PC-9 (cell line): ENCODE results near the gene TANK.

Experiments
- EZH2 ChIP-seq: fragments of 200-600 bp; sonication (generic); IDR thresholded peaks from 2 replicates; pipeline ENCODE4 v1.8.0; 2017; ENCODE audit warnings: antibody characterized with exemption, low read depth
- TF ChIP-seq, protein P1 (sequence below): fragments of 200-600 bp; sonication (generic); conservative IDR thresholded peaks from 2 replicates; pipeline ENCODE4 v1.6.1; 2017; ENCODE audit warnings: mixed run types, antibody characterized with exemption, mild to moderate bottlenecking, moderate library complexity

- TF ChIP-seq EZH2, result no peak
- TF ChIP-seq, protein P1, sequence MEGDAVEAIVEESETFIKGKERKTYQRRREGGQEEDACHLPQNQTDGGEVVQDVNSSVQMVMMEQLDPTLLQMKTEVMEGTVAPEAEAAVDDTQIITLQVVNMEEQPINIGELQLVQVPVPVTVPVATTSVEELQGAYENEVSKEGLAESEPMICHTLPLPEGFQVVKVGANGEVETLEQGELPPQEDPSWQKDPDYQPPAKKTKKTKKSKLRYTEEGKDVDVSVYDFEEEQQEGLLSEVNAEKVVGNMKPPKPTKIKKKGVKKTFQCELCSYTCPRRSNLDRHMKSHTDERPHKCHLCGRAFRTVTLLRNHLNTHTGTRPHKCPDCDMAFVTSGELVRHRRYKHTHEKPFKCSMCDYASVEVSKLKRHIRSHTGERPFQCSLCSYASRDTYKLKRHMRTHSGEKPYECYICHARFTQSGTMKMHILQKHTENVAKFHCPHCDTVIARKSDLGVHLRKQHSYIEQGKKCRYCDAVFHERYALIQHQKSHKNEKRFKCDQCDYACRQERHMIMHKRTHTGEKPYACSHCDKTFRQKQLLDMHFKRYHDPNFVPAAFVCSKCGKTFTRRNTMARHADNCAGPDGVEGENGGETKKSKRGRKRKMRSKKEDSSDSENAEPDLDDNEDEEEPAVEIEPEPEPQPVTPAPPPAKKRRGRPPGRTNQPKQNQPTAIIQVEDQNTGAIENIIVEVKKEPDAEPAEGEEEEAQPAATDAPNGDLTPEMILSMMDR, result no peak
Observed at GRCh38 chr2:161163440-161163839, 3.2 kb downstream of the TANK start.
